Adrenal gland (tissue), 5 donors: Measurements from ENCODE around the gene SYNPO2.

ENCODE experiments used
- POLR2A ChIP-seq, 2 donors: fragments of 450-650 bp; IDR thresholded peaks; one replicate each; pipeline ENCODE4 v1.6.1; 2017; ENCODE audit warnings: antibody characterized with exemption in 2 of 2, mild to moderate bottlenecking in 2 of 2, moderate library complexity in 1 of 2
- TF ChIP-seq, protein P1 (sequence below), 6 experiments: fragments of 450-650 bp in 4 of 6; fragments of 200-600 bp in 2 of 6; sonication (generic) in 1 of 6; IDR thresholded peaks; 1 replicate in 5 of 6; 2 replicates in 1 of 6; pipeline versions ENCODE4 v1.5.1 to v1.8.0; 2016 to 2021; ENCODE audit warnings: antibody characterized with exemption in 6 of 6, mild to moderate bottlenecking in 2 of 6, moderate library complexity in 1 of 6
- donor health status: DM: no; HTN: no; CAD: no.

GRCh38 chr4:118975449-118976192 is 87.0 kb downstream of the SYNPO2 start:
- TF ChIP-seq, protein P1, sequence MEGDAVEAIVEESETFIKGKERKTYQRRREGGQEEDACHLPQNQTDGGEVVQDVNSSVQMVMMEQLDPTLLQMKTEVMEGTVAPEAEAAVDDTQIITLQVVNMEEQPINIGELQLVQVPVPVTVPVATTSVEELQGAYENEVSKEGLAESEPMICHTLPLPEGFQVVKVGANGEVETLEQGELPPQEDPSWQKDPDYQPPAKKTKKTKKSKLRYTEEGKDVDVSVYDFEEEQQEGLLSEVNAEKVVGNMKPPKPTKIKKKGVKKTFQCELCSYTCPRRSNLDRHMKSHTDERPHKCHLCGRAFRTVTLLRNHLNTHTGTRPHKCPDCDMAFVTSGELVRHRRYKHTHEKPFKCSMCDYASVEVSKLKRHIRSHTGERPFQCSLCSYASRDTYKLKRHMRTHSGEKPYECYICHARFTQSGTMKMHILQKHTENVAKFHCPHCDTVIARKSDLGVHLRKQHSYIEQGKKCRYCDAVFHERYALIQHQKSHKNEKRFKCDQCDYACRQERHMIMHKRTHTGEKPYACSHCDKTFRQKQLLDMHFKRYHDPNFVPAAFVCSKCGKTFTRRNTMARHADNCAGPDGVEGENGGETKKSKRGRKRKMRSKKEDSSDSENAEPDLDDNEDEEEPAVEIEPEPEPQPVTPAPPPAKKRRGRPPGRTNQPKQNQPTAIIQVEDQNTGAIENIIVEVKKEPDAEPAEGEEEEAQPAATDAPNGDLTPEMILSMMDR (IDR thresholded peaks at IDR 0.05) = no peak
- no peak for TF ChIP-seq POLR2A (IDR thresholded peaks at IDR 0.05)
